NCI-H146 (cell line): ENCODE measurements around the gene LRMDA.

Experiments used
- DNase-seq: peaks from one replicate; lab custom pipeline; 2025; lab: John Stamatoyannopoulos, UW

Gene LRMDA

GRCh38 chr10:75448166-75448565 is 16.7 kb downstream of the LRMDA start:
- DNase-seq = no peak

GRCh38 chr10:75449382-75450074 is 18.1 kb downstream of the LRMDA start:
- no peak for DNase-seq

- DNase-seq = peak; percentile 65
Observed at GRCh38 chr10:75450075-75450445, 18.6 kb downstream of the LRMDA start.

- peak; percentile 66 for DNase-seq
Observed at GRCh38 chr10:75450644-75451640, 19.5 kb downstream of the LRMDA start.

GRCh38 chr10:75451831-75452230 is 20.4 kb downstream of the LRMDA start:
- DNase-seq = no peak

GRCh38 chr10:75452997-75453396 is 21.6 kb downstream of the LRMDA start:
- peak; percentile 26 for DNase-seq

GRCh38 chr10:75456122-75456521 is 24.7 kb downstream of the LRMDA start:
- no peak for DNase-seq

GRCh38 chr10:75460059-75460458 is 28.6 kb downstream of the LRMDA start:
- no peak for DNase-seq

- DNase-seq = peak; percentile 50
Observed at GRCh38 chr10:75461672-75462649, 30.5 kb downstream of the LRMDA start.

GRCh38 chr10:75462865-75463264 is 31.4 kb downstream of the LRMDA start:
- peak; percentile 21 for DNase-seq

- no peak for DNase-seq
Observed at GRCh38 chr10:75464478-75465449, 33.3 kb downstream of the LRMDA start.

GRCh38 chr10:75465450-75465827 is 34.0 kb downstream of the LRMDA start:
- DNase-seq = no peak

GRCh38 chr10:75466001-75466400 is 34.6 kb downstream of the LRMDA start:
- no peak for DNase-seq

GRCh38 chr10:75466886-75467285 is 35.5 kb downstream of the LRMDA start:
- no peak for DNase-seq

GRCh38 chr10:75468612-75469005 is 37.2 kb downstream of the LRMDA start:
- no peak for DNase-seq

GRCh38 chr10:75469006-75469616 is 37.7 kb downstream of the LRMDA start:
- DNase-seq = no peak

- DNase-seq = no peak
Observed at GRCh38 chr10:75470901-75471300, 39.5 kb downstream of the LRMDA start.

GRCh38 chr10:75472685-75473084 is 41.3 kb downstream of the LRMDA start:
- no peak for DNase-seq

- DNase-seq = no peak
Observed at GRCh38 chr10:75474106-75474505, 42.7 kb downstream of the LRMDA start.

GRCh38 chr10:75475460-75476182 is 44.2 kb downstream of the LRMDA start:
- no peak for DNase-seq
